ENCODE measurements around the gene FRMD1.

FRMD1 gene

DNA sequence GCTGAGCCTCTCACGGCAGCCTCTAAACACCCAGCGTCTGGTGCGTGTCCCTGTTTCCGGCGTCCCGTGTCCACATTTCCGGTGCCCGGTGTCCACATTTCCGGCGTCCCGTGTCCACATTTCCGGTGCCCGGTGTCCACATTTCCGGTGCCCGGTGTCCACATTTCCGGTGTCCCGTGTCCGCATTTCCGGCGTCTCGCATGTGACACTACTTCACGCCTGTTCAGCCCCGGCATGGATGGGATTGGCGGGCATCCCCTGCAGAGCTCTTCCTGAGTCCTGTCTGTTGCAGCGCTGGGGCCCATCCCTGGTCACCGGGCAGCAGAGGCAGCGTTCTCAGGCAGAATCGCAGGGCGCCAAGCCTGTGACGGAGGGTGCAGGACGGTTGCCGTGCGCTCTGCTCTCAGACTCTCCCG, 3.2 kb downstream of the FRMD1 start:
- no peak for DNase-seq

DNA sequence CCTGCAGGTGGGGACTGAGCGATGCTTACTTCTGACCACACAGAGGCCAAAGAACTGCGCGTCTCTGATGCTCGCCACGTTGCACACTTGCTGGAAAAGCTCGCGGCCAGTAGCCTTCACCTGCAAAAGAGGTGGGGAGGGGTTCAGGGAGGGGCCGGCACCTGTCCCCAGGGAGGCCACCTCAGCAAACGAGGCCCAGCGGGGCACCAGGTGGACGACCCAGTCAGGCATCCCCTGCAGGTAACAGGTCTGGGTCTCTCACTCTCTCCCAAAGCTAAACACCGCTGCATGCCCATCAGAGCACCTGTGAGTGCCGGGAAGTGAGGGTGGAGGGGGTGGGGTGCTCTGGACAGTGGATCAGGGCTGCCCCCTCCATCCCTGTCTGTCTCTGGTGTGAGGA, 3.8 kb downstream of the FRMD1 start:
- no peak for DNase-seq

DNA sequence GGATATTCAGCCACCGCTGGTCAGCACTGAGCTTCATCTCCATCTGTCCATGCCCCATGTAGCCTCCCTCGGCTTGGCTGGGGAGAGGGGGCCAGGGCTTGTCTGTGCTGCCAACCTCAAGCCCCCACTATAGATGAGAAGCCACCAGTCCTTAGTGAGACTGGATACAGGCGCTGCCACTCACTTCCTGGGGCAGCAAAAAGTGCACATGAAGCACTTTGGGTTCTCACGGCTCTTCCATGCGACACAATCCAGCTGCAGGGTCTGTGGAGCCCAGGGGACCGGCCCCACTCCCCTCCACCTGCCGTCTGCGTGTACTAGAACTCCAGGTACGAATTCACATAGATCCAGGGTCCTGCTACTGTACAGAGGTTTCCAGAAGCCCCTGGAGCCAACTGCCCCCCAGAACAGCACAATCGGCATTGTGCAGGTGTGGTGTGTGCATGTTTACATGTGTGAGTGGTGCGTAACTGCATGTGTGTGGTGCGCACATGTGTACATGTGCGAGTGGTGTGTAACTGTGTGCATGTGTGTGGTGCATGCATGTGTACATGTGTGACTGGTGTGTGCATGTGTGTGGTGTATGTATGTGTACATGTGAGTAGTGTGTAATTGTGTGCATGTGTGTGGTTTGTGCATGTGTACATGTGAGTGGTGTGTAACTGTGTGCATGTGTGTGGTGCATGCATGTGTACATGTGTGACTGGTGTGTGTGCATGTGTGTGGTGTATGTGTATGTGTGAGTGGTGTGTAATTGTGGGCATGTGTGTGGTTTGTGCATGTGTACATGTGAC, 4.9 kb downstream of the FRMD1 start:
- DNase-seq = no peak

DNA sequence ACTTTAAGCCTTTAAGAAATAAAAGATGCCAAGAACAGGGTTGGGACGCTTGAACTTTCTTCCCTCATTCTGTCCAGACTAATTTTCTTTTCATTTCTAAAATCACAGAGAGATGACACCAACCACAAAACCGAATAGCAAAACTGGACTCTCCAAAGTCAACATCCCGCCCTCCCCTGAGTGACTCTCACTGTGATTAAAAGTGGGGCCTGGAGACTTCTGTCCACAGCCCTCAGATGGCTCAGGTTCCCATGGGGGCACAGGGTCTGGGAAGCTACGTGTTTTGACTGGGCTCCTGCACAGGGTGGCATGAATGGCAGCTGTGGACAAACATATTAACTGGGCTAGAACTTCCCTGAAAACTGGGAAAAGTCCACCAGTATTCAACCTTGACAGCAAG, 6.3 kb downstream of the FRMD1 start:
- DNase-seq = no peak

DNA sequence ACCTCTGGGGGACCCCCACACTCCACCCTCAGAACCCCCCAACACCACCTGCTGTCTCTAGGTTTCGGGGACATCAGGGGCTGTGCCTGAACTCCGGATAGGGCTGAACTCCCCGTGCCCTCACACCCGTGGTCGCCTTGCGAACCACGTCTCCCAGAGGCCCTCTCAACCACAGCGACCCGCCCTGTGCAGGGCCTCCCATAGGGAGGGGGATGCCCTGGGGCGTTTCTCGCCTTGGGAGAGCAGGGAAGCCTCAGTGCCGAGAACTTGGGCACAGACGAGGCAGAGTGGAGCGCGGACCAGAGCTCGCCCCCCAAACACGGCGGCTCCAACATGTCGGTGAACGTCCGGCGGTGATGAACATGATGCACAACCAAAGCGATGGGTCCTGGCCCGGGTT, 6.8 kb downstream of the FRMD1 start:
- no peak for DNase-seq

DNA sequence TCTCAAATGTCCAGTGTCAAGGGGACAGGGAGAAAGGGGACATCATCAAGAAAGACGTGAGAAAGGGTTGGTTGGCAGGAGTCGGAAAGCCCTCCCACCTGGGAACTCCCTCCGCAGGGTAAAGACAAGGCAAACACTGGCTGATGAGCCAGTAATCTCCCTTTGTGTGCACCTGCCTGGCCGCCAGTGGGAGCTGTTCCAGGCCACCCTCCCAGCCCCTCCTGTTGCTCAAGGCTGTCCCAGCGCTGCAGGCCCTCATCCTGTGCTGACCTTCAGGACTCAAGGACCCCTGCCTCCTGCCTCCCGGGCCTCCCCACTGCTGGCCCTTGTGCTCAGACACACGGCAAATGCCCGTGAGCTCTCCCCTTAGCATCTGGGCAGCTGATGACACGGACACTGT, 7.4 kb downstream of the FRMD1 start:
- DNase-seq = no peak

DNA sequence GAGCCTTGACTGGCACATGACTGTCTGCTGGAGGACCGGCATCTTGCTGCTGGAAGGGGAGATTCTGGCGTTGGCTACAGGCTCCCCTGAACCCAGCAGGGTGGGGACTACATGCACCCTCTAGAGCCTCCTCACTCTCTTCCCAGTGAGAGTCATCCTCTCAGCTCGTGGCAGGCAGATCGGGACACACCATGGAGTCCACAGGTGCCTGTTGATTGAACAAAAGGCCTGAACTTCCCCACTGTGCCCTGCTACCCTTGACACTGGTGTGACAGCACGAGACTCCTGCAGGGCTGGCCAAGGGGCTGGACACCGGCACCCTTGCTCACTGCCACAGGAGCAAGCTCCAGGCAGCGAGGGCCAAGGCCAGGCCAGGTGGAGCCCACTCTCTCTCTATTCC, 8.2 kb downstream of the FRMD1 start:
- no peak for DNase-seq

DNA sequence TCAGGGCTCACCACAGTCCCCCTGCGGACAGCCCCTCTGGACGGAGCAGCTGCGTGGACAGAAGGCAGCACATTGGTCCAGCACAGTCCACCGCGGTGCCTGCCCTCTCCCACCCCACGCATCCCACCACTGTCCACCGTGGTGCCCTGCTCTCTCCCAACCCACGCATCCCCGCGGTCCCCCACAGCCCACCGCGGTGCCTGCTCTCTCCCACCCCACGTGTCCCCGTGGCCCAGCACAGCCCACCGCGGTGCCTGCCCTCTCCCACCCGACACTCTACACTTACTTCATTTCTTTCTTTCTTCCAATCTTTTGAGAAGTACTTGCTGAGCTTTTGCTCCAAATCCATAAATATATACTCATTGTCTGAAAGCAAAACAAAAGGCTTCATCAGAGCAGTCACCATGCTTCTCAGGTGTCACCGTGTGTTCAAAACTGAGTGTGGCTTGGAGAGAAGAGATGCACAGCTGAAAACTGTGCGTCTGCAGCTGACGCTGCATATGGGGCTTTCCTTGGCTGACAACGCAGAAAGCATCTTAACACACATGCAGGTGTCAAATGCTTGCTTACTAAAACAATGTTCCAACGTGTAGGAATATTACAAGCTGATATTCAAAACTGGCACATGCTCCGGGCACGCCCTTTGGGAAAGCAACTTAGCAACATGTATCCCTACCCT, 11.8 kb downstream of the FRMD1 start:
- DNase-seq = no peak

DNA sequence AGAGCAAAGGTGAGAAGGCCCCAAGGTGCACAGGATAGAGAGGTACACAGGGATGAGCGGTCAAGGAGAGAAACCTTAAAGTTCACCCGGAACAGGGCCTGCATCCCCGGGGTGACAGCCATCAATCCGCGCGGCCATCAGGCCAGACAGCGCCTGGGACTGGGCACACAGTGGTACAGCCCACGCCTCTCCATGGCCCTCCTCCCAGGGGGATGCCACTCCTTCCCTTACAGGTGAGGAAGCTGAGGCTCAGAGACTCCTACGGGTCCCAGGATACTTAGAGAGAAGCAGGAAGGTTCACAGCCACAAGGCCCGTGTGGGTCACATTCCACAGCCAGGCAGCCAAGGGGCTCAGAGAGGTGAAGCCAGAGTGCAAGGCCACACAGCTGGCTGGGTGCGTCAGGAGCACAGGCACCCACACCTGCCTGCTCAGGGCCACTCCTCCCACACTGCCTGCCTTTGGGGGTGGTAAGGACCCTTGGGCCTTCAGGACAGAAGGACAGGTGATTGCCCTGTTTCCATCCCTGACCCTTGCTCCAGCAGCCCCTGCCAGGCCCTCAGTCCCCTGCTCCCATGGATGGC, 14.7 kb downstream of the FRMD1 start:
- DNase-seq = no peak

DNA sequence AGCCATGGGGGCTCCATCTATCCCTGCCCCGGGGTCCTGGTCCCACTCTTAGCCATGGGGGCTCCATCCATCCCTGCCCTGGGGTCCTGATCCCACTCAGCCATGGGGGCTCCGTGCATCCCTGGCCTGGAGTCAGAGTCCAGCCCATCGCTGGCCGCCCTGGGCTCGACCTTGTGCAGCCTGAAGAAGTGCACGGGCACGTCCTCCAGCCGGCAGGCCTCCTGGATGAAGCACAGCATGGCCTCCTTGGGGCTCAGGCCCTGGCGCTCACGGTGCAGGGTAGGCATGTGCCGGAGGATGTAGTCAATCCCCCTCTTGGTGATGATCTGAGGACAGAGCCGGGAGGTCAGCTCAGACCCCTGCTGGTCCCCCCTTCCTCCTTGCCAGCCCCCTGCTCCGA, 15.6 kb downstream of the FRMD1 start:
- DNase-seq = no peak

DNA sequence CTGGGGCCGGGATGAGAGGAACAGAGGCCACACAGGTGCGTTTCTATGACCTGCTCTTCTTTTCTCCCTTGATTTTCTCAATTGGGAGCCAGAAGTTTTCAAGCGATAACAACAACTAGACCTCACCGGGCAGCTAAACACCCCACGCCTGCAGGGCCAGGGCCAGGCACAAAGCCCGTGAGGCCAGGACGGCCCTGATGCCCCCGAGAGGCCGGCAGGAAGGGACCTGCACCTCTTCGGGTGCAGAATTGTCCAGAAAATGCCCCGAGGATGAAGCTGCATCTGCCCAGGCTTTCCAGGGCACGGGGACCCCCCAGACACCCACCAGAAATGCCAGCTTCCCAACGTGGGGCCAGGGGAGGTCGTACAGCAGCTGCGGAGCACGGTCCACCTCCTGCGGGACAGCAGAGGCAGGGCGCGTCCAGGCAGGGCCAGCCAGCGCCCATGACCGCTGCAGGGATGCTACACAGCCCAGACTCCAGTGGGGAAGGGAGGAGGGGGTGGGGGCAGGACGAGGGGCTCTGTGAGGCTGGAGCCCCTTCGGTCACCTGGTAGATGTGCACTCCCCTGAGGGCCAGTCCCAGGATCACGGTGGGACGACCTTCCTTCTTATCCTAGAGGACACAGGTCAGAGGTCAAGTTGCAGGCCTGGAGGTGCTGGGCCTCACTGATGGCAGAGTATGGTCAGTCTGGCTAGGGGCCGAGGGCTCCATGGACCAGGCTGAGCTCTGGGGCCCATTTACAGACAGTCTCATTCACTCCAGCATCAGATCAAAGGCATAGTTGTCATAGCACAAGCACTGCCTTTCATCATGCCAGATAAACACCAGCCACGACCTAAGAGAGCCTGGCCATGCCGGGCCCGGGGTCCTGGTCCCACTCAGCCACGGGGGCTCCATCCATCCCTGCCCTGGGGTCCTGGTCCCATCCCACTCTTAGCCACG, 16.4 kb downstream of the FRMD1 start:
- DNase-seq = no peak

DNA sequence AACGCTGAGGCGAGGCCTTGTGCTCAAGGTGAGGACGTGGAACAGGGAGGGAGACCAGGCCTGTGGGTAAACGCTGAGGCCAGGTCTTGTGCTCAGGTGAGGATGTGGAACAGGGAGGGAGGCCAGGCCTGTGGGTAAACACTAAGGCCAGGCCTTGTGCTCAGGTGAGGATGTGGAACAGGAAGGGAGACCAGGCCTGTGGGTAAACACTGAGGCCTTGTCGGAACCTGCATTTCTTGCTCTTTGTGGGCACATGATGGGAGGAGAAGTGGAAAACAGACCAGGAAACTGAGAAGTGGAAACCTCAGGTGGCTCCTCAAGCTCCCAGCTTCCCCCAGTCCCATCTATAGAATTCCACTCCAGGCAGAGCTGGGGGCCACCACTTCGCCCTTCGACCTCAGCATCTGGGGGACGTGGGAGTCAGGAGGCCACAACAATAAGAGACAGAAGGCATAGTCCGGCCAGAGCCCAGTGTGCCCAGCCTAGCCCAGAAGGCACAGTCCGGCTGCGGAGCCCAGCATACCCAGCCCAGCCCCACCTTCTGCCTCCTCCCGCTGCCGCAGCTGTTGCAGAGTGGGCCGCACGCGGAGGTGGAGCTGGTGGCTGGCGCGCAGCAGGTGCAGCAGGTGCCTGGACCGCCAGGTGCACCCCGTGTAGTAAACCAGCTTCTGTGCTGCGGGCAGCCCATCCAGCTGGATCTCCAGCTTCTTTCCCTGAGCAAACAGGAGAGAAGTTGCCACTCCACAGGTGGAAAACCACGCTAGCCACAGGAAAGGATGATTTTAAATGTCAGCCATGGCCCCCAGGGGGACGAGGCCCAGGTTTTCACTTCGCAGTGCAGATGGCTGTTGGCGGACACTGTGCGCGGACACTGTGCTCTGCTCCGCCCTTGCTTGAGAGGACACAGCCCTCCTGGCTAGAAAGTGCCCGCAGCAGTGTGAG, 17.5 kb downstream of the FRMD1 start:
- DNase-seq = no peak

DNA sequence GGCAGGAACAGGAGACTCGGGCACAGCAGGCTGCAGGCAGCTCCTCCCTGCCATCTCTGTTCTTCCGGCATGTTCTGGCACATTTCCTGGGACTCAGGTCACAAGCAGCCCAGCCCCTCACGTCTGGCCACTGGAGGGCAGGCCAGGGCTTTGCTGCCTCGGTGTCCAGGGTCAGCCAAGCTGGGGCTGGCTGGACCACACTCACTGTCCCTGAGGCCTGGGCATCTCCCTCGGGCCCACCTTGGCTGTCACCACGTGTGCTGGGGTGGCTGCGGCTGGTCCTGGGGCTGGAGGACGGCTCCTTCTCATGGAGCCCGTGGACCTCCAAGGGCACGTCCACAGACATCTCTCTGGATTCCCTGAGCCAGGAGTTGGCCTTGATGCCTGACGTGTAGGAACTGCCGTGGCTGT, 18.5 kb downstream of the FRMD1 start:
- peak; percentile 2 for DNase-seq

DNA sequence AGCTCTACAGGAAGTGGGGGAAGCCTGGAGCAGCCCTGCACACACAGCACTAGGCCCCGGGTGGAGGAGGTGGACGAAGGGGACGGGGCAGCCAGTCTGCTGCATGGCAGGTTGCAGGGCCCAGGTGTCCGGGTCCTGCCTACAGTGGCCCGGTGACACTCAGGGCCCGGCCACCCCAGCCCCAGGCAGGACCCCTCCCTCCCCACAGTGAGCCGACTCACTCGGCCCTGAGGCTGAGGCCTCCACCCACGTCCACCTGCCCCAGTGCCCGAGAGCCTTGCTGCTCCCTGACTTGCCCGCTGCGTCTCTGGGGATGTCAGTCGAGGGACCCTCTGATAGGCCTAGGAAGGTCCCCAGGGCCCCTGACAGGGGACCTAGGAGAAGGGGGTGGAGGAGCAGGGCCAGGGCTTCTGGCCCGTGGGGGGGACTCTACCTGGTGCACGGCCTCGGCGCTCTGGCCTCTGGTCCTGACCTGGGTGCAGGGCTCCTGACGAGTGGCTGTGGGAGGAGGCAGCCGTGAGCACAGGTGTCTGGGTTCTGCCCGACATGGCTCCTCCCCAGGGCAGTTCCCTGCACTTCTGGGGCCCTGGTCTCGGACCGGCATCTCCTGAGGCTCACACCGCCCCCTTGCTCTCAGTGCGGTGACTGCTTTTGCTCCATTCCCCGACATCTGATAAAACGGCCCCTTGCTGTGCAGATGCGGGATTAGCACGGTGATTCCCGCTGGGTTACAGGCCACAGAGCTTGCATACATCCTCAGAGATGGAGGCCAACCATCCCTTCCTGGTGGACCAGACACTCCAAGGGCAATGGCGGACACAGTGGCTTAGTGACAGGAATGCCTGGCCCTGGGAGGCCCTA, 20.1 kb downstream of the FRMD1 start:
- no peak for DNase-seq

DNA sequence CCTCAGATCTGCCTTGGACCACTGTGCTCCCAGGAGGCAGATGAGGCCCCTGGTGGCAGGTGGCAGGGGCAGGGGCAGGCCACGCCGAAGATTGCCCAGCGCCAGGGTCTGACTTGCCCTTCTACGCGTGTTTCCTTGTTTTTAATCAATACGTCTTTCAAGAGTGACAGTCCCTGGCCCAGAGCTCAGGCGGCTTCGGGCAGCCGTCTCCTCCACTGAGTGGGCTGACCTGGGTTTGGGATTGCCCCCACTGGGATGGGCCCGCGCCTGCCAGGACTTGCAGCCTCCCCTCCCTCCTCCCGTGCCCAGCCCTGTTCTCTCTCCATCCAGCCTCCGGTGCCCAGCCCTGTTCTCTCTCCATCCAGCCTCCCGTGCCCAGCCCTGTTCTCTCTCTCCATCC, 21.2 kb downstream of the FRMD1 start:
- no peak for DNase-seq

DNA sequence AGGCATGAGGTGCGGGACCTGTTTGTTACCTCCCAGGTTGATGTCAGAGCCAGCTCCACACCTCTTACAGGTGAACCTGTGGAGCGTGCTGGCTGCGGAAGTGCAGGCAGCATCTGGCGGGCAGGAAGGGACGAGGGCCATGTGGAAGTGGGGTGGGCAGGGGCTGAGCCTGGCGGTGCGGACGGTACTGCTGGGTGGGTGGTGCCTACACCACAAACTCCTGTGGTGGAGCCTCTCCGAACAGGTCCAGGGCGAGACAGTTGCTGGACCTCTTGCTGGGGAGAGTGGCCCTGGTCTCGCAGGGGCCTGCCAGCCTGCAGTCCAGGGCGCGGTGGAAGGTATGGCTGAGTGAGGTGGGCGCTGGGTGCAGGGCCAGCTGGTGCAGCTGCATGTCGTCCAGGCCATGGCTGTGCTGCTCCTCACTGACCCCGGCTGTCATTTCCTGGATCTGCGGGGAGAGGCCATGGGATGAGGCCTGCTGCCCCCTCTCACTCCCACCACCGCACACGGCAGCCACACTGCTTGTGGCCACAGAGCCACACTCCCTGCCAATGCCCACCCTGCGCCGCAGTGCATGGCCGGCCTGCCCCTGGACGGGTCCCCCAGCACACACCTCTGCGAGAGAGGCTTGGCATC, 22.0 kb downstream of the FRMD1 start:
- no peak for DNase-seq

DNA sequence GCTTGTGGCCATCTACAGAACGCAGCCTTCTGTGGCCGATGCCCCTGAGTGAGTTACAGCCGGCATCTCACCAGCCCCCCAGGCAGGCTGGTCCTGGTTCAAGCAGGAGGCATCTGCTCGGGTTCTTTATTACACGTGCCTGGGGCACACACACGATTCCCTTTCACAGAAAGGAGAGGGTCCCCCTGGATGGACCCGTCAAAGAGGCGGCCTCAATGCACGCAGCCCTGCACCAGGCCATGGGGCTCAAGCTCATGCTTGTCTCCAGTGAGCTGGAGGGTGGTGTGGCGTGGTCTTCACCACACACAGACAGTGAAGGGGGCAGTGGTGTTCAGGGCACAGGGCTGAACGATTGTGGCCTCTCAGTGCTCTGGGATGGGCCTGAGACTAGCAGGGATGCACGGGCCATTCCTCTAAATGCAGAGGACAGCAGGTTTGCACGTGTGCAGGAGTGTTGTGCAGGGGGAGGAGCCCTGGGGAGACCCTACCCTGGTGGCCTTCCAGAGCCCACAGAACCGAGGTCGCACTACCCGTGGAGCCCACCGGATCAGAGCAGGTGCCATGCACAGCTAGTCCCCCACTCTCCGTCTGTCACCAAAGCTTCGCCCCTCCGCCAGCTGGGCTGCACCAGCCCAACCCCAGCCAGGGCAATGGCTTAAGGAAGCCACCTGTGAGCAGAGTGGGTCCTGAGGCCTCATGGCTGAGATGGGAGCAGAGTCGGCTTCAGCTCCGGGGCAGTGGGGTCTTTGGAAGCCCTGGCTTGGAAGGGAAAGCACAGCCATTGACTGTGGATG, 23.1 kb downstream of the FRMD1 start:
- no peak for DNase-seq

DNA sequence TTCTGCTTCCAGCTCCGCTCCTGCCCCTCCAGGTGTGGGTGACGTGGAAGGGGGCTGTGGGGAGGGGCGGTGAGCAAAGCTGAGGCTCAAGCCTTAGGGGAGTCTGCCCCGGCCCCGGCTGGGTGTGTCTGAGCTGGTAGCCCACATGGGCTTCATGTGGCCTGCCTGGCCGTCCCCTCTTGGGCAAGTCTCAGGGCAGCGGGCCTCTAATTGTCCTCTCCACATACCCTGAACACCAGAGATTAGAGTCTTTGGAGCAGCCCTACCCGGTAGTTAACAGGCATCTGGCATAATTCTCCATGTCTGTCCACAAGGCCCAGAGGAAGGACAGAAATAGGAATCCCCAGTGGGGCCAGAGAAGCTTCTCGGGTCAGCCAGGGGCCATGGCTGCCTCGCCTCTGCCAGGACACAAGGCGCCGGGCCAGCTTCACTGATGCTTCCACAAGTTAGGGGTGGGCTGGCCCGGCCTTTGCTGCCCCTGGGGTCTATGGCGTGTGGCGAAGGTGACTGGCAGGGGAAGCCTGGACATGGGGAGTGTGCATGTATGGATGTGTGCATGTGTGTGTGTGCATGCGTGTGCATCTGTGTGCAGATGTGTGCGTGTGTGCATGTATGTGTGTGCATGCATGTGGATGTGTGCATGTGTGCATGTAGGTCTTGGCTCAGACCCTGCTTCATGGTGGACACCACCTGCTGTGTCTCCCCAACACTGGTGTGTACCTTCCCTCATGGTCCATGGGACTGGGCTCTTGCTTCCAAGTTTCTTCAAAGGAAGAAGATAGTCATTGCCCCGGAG, 24.0 kb downstream of the FRMD1 start:
- DNase-seq = no peak
